HepG2 (cell line): Measurements from ENCODE around the gene LAMP1. TPM values are rescaled to one million over a fixed set of nuclear protein-coding genes. Genes with fewer than 3 reads are reported as not detected.

Source experiments
- ATAC-seq: fragments of 200-7000 bp; cut with Tn5 transposase; 3 replicates; pipeline ENCODE4 v1.9.1; 2020; ENCODE audit warnings: mild to moderate bottlenecking, moderate library complexity
- BruUV-seq: library from RNA; stranded (reverse); fragments of 400-500 nt; replicated peaks from 2 replicates; lab custom pipeline; 2021; lab: Mats Ljungman, UMichigan
- CTCF ChIA-PET: fragments of 300-600 bp; formaldehyde crosslinking; extraction: SDS; loops from one replicate; lab custom pipeline; 2021; ENCODE audit warnings: low total read pairs, inconsistent platforms, low intra/inter-chr PET ratio; lab: Yijun Ruan, JAX
- POLR2A ChIA-PET: fragments of 350-600 bp; sonication (Branson Sonifier 250); formaldehyde crosslinking; loops from one replicate; lab custom pipeline; 2020; ENCODE audit warnings: antibody characterized with exemption, inconsistent platforms; lab: Yijun Ruan, JAX
- DNase-seq: peaks from one replicate; pipeline ENCODE4 v3.0.0-alpha.2; 2015; ENCODE audit warnings: low spot score
- FAIRE-seq: peaks from 3 replicates; lab custom pipeline; 2011; peaks lifted over from hg19 to GRCh38; lab: Jason Lieb, UNC
- H2AFZ ChIP-seq: one replicate; pipeline ENCODE4 v1.6.1; 2011; ENCODE audit warnings: low read length, inconsistent platforms
- H3K27ac ChIP-seq: fragments of 300-600 bp; 3 replicates; pipeline ENCODE4 v1.8.0; 2011; ENCODE audit warnings: mixed run types, mild to moderate bottlenecking, mixed read lengths, low read length, inconsistent platforms; ENCODE audit not compliant: insufficient read depth; ENCODE audit errors: extremely low read length
- H3K27me3 ChIP-seq, 2 experiments: fragments of 200-600 bp in 1 of 2; 2 replicates in 1 of 2; 3 replicates in 1 of 2; pipeline versions ENCODE4 v1.6.0 to v1.8.0; 2011; ENCODE audit warnings: low read length in 2 of 2, mild to moderate bottlenecking in 2 of 2, moderate library complexity in 2 of 2, inconsistent platforms in 1 of 2; ENCODE audit not compliant: insufficient read depth in 2 of 2, control insufficient read depth in 1 of 2
- H3K36me3 ChIP-seq, 2 experiments: fragments of 200-600 bp in 1 of 2; replicated peaks in 1 of 2; 2 replicates in 1 of 2; 3 replicates in 1 of 2; pipeline versions ENCODE4 v1.5.1 to v1.8.0; 2011; ENCODE audit warnings: low read length in 2 of 2, inconsistent platforms in 1 of 2; ENCODE audit not compliant: insufficient read depth in 2 of 2, control insufficient read depth in 1 of 2
- H3K4me1 ChIP-seq: 2 replicates; pipeline ENCODE4 v1.5.1; 2012; ENCODE audit warnings: low read length, inconsistent platforms; ENCODE audit not compliant: insufficient read depth
- H3K4me2 ChIP-seq: 2 replicates; pipeline ENCODE4 v1.6.0; 2011; ENCODE audit warnings: low read depth, low read length, inconsistent platforms
- H3K4me3 ChIP-seq, 3 experiments: fragments of 200-600 bp in 1 of 3; sonication (generic), shearing (Covaris generic) in 1 of 3; replicated peaks in 1 of 3; 2 replicates each; pipeline ENCODE4 v1.5.1; 2011 to 2016; ENCODE audit warnings: low read length in 3 of 3, inconsistent platforms in 2 of 3, low read depth in 2 of 3, mild to moderate bottlenecking in 2 of 3, control low read depth in 1 of 3, mixed read lengths in 1 of 3; ENCODE audit not compliant: insufficient read depth in 1 of 3
- H3K79me2 ChIP-seq: one replicate; pipeline ENCODE4 v1.6.1; 2011; ENCODE audit warnings: low read length, inconsistent platforms; ENCODE audit not compliant: insufficient read depth
- H3K9ac ChIP-seq: 2 replicates; pipeline ENCODE4 v1.6.0; 2011; ENCODE audit warnings: mild to moderate bottlenecking, low read depth, low read length, inconsistent platforms; ENCODE audit not compliant: insufficient read depth
- H3K9me3 ChIP-seq: 2 replicates; pipeline ENCODE4 v1.5.1; 2012; ENCODE audit warnings: mild to moderate bottlenecking, low read length
- H4K20me1 ChIP-seq: 2 replicates; pipeline ENCODE4 v1.6.0; 2011; ENCODE audit warnings: inconsistent platforms, mild to moderate bottlenecking, low read length, moderate library complexity; ENCODE audit not compliant: insufficient read depth
- AGO2 ChIP-seq: fragments of 200-400 bp; formaldehyde crosslinking; optimal IDR thresholded peaks from 2 replicates; pipeline ENCODE3; 2017; ENCODE audit warnings: mild to moderate bottlenecking, low read depth, low read length, moderate library complexity
- IKZF5 ChIP-seq: IDR thresholded peaks from 2 replicates; pipeline ENCODE4 v1.6.1; 2018; ENCODE audit warnings: missing genetic modification reagents, mild to moderate bottlenecking, missing compliant biosample characterization
- RBFOX2 ChIP-seq: fragments of 200-400 bp; formaldehyde crosslinking; IDR thresholded peaks from 2 replicates; pipeline ENCODE4 v1.6.1; 2017; ENCODE audit warnings: low read depth, mild to moderate bottlenecking, low read length
- SALL1 ChIP-seq: sonication (generic); formaldehyde crosslinking; IDR thresholded peaks from 2 replicates; pipeline ENCODE4 v1.8.0; 2022; ENCODE audit warnings: mild to moderate bottlenecking, missing genetic modification reagents
- ZNF598 ChIP-seq: sonication (generic); formaldehyde crosslinking; IDR thresholded peaks from 2 replicates; pipeline ENCODE4 v1.5.1; 2020; ENCODE audit warnings: mild to moderate bottlenecking, missing genetic modification reagents, borderline replicate concordance
- ZNF605 ChIP-seq: sonication (generic); formaldehyde crosslinking; IDR thresholded peaks from 2 replicates; pipeline ENCODE4 v1.8.0; 2022; ENCODE audit warnings: mild to moderate bottlenecking, missing genetic modification reagents
- ZNF7 ChIP-seq: IDR thresholded peaks from 2 replicates; pipeline ENCODE4 v1.6.1; 2016; ENCODE audit warnings: missing biosample characterization, missing genetic modification reagents
- ZNF777 ChIP-seq: sonication (generic); formaldehyde crosslinking; IDR thresholded peaks from 2 replicates; pipeline ENCODE4 v1.4.0; 2020; ENCODE audit warnings: missing genetic modification reagents
- WGBS: methylation state at CpG from one replicate; pipeline ENCODE4 v1.1.6; 2017; ENCODE audit warnings: low lambda C conversion rate; 5-methylcytosine and 5-hydroxymethylcytosine counted together
- in situ Hi-C: cut with HindIII; loops from 2 replicates; pipeline ENCODE4 v1.10.0; 2017; ENCODE audit warnings: low pct_unique_long_range_greater_than_20kb; ENCODE audit not compliant: extremely low pct_ligation_motif_present
- intact Hi-C: fragments of 100-400 bp; cut with micrococcal nuclease; formaldehyde crosslinking; loops from one replicate; pipeline ENCODE4 v1.10.0; 2022; ENCODE audit not compliant: unreplicated experiment
- polyA plus RNA-seq, 8 experiments: library from polyadenylated mRNA; depleted of rRNA in 3 of 8; stranded (reverse) in 7 of 8; unstranded in 1 of 8; fragments of >200 nt; fragmentation: Illumina TruSeq in 4 of 8; extraction: Trizol in 4 of 8; gene quantifications; 2 replicates each; pipeline versions ENCODE4 v1.2.1 to v1.2.3, GENCODE V29; 2011 to 2016; ENCODE audit warnings: low read depth in 4 of 8, missing spikeins in 1 of 8, mixed read lengths in 1 of 8; ENCODE audit not compliant: insufficient read depth in 1 of 8
- total RNA-seq, 5 experiments: library from RNA; depleted of rRNA; stranded (reverse); fragments of >200 nt; fragmentation: Illumina TruSeq; extraction: Trizol; gene quantifications; 2 replicates each; pipeline ENCODE4 v1.2.3, GENCODE V29; 2016; ENCODE audit warnings: low read depth in 1 of 5
- TF ChIP-seq, protein P1 (sequence below): sonication (generic); formaldehyde crosslinking; IDR thresholded peaks from 2 replicates; pipeline ENCODE4 v1.5.0; 2020; ENCODE audit warnings: mild to moderate bottlenecking, missing genetic modification reagents

Gene LAMP1
- total and polyA plus RNA-seq, 2 of the 13 experiments (the other 11 are each of a cell fraction or from before 2014, with no cell fraction given) = 103 to 112 TPM

- H3K27ac ChIP-seq = no peak overlapping the region
- in situ Hi-C loops (no loop called here), intact Hi-C loops (no loop called here)
- peaks cover 11% of the 10 kb centered on the region for H3K79me2 ChIP-seq
- no peak for ATAC-seq
- 96% methylated on average over 10 of the region's 10 CpGs for WGBS
- no peak overlapping the region for H3K9ac ChIP-seq
- DNase-seq = no peak
- TF ChIP-seq AGO2 (peak; percentile 39), IKZF5 (no peak), RBFOX2 (no peak)
- TF ChIP-seq, all 625 proteins: peak for 1
- ChIA-PET CTCF (no interaction called here), POLR2A (no interaction called here)
- Histone ChIP-seq H3K9me3 (no peaks in the 10 kb centered on the region), H3K4me1 (peaks cover 21% of the 10 kb centered on the region), H4K20me1 (peaks cover 14% of the 10 kb centered on the region; the same call in 1 of the 2 replicates), H3K36me3 (peaks cover 6 to 46% of the 10 kb centered on the region in 2 experiments; a peak in 4 of 5 replicates), H3K4me2 (no peak overlapping the region), H3K27me3 (no peaks in the 10 kb centered on the region), H2AFZ (no peak overlapping the region), H3K4me3 (no peak overlapping the region)
- no TSS peak for BruUV-seq
- no peak for FAIRE-seq
These were observed 58.6 kb downstream of the LAMP1 start for GRCh38 chr13:113355621-113356020.

- Histone ChIP-seq H2AFZ (no peak overlapping the region), H3K27ac (no peak overlapping the region), H3K36me3 (peaks cover 6 to 44% of the 10 kb centered on the region in 2 experiments; a peak in 4 of 5 replicates), H3K9me3 (no peaks in the 10 kb centered on the region), H3K4me1 (peaks cover 28% of the 10 kb centered on the region), H3K9ac (no peak overlapping the region), H3K27me3 (no peaks in the 10 kb centered on the region), H3K4me2 (no peak overlapping the region), H3K79me2 (peaks cover 18% of the 10 kb centered on the region), H4K20me1 (peaks cover 13% of the 10 kb centered on the region; the same call in 1 of the 2 replicates), H3K4me3 (no peak overlapping the region)
- DNase-seq = no peak
- ChIA-PET CTCF (no interaction called here), POLR2A (no interaction called here)
- in situ Hi-C loops (no loop called here), intact Hi-C loops (no loop called here)
- FAIRE-seq = no peak
- BruUV-seq = no TSS peak
- TF ChIP-seq ZNF777 (CRISPR knock-in tag) (no peak), SALL1 (no peak), ZNF7 (no peak), ZNF598 (CRISPR knock-in tag) (no peak), ZNF605 (CRISPR knock-in tag) (no peak)
- TF ChIP-seq, protein P1, sequence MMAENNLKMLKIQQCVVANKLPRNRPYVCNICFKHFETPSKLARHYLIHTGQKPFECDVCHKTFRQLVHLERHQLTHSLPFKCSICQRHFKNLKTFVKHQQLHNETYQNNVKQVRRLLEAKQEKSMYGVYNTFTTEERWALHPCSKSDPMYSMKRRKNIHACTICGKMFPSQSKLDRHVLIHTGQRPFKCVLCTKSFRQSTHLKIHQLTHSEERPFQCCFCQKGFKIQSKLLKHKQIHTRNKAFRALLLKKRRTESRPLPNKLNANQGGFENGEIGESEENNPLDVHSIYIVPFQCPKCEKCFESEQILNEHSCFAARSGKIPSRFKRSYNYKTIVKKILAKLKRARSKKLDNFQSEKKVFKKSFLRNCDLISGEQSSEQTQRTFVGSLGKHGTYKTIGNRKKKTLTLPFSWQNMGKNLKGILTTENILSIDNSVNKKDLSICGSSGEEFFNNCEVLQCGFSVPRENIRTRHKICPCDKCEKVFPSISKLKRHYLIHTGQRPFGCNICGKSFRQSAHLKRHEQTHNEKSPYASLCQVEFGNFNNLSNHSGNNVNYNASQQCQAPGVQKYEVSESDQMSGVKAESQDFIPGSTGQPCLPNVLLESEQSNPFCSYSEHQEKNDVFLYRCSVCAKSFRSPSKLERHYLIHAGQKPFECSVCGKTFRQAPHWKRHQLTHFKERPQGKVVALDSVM (CRISPR knock-in tag) = no peak
- 68% methylated on average over 4 of the region's 4 CpGs for WGBS
- ATAC-seq = no peak
These were observed 59.6 kb downstream of the LAMP1 start for GRCh38 chr13:113356596-113356995.
